Spinal cord (tissue), 10 donors: ENCODE measurements around the gene TMIGD2. TPM values are rescaled to one million over a fixed set of nuclear protein-coding genes. Genes with fewer than 3 reads are reported as not detected.
"Not testable (repeated sequence)": the region's sequence is repeated elsewhere in the genome, so short reads cannot be mapped to it uniquely, and the experiment has no call there.

Experiments used
- DNase-seq, 6 donors: peaks; one replicate each; pipeline versions ENCODE4 v3.0.0 to v3.0.0-alpha.2; 2013 to 2015; ENCODE audit warnings: low spot score in 6 of 6, low read depth in 4 of 6
- H3K27ac ChIP-seq: one replicate; pipeline ENCODE4 v1.5.1; 2013; ENCODE audit warnings: low read depth, low read length, control low read depth
- H3K27me3 ChIP-seq: one replicate; pipeline ENCODE4 v1.6.1; 2013; ENCODE audit warnings: low read length; ENCODE audit not compliant: control insufficient read depth, insufficient read depth
- H3K36me3 ChIP-seq: one replicate; pipeline ENCODE4 v1.6.1; 2013; ENCODE audit warnings: low read length; ENCODE audit not compliant: control insufficient read depth, insufficient read depth
- H3K4me1 ChIP-seq: one replicate; pipeline ENCODE4 v1.6.1; 2013; ENCODE audit warnings: low read length; ENCODE audit not compliant: control insufficient read depth, insufficient read depth
- H3K4me3 ChIP-seq: one replicate; pipeline ENCODE4 v1.5.1; 2013; ENCODE audit warnings: low read depth, low read length, control low read depth
- H3K9me3 ChIP-seq: one replicate; pipeline ENCODE4 v1.6.1; 2013; ENCODE audit warnings: low read length; ENCODE audit not compliant: control insufficient read depth, insufficient read depth
- WGBS: methylation state at CpG from one replicate; pipeline ENCODE4 v1.1.5; 2013; ENCODE audit warnings: missing lambda C conversion rate; ENCODE audit not compliant: insufficient coverage; 5-methylcytosine and 5-hydroxymethylcytosine counted together
- polyA plus RNA-seq, 2 donors: library from polyadenylated mRNA; unstranded; fragments of 120-200 nt; gene quantifications; one replicate each; pipeline ENCODE4 v1.2.1, GENCODE V29; 2013; ENCODE audit not compliant: insufficient read length in 2 of 2
- total RNA-seq, 2 donors: library from RNA; depleted of rRNA in 1 of 2; stranded (reverse); fragments of 120-200 nt in 1 of 2; fragments of >200 nt in 1 of 2; gene quantifications; one replicate each; pipeline versions ENCODE4 v1.2.3 to v1.2.4, GENCODE V29; 2013 to 2014
- donor health status: healthy.

The TMIGD2 gene
- total and polyA plus RNA-seq, 4 donors = 0.79 to 1.6 (median 1.0) TPM

- Histone ChIP-seq H3K4me1 (peaks cover 13% of the 10 kb centered on the region), H3K4me3 (peak within 1 kb of the TSS; percentile 91), H3K27me3 (no peaks in the 10 kb centered on the region), H3K9me3 (no peaks in the 10 kb centered on the region), H3K27ac (peak within 1 kb of the TSS; percentile 96), H3K36me3 (peaks cover 37% of the 10 kb centered on the region)
- DNase-seq = peak; percentile 97 to 100 (median 99)
- 0% methylated on average over 24 of the region's 45 CpGs for WGBS
Measured at GRCh38 chr19:4246767-4247593, 55.2 kb downstream of the TMIGD2 start, which contains the start of gene YJU2. YJU2 (plus strand) TSS chr19:4247080; CDS start chr19:4247147, 67 bp downstream.

DNA sequence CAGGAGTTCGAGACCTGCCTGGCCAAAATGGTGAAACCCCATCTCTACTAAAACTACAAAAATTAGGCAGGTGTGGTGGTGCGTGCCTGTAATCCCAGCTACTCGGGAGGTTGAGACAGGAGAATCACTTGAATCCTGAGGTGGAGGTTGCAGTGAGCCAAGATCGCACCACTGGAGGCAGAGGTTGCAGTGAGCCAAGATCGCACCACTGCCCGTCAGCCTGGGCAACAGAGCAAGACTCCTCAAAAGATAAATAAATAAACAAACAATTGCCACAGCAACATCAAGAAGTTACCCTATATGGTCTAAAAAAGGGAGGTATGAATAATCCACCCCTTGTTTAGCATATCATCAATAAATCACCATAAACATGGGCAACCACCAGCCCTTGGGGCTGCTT lies 56.3 kb downstream of the TMIGD2 start:
- H3K27ac ChIP-seq, H3K9me3 ChIP-seq, DNase-seq, H3K27me3 ChIP-seq, H3K4me3 ChIP-seq: not testable (repeated sequence)
- Histone ChIP-seq H3K36me3 (peaks cover 27% of the 10 kb centered on the region), H3K4me1 (peaks cover 13% of the 10 kb centered on the region)
- WGBS = 100% methylated on average over 3 of the region's 6 CpGs

Other genes with a start within 250 kb of the TMIGD2 start
- gene ZBTB7A, start 235.5 kb downstream of the TMIGD2 start, total RNA-seq = 1 to 10 TPM; 6.6 to 6.9 TPM
- gene ZBTB7A, start 235.5 kb downstream of the TMIGD2 start, polyA plus RNA-seq = 10 to 100 TPM; 12.7 to 14.6 TPM
- gene MAP2K2, start 178.3 kb downstream of the TMIGD2 start, total RNA-seq = 100 to 1,000 TPM in 1 of 2 donors, 10 to 100 TPM in 1; 72.6 to 121 TPM
- gene MAP2K2, start 178.3 kb downstream of the TMIGD2 start, polyA plus RNA-seq = 100 to 1,000 TPM; 183 to 188 TPM
- gene CREB3L3, start 148.8 kb downstream of the TMIGD2 start, total RNA-seq = not detected
- under 1 TPM; 0.44 to 0.48 TPM for gene CREB3L3, start 148.8 kb downstream of the TMIGD2 start, polyA plus RNA-seq
- gene SIRT6, start 119.8 kb downstream of the TMIGD2 start, total RNA-seq = 1 to 10 TPM; 8.1 to 9.1 TPM
- gene SIRT6, start 119.8 kb downstream of the TMIGD2 start, polyA plus RNA-seq = 10 to 100 TPM; 39.8 to 45.4 TPM
- 1 to 10 TPM; 2.8 to 3.1 TPM for gene ANKRD24, start 119.7 kb downstream of the TMIGD2 start, total RNA-seq
- gene ANKRD24, start 119.7 kb downstream of the TMIGD2 start, polyA plus RNA-seq = 10 to 100 TPM; 10.4 to 13.7 TPM
- gene EBI3, start 72.9 kb downstream of the TMIGD2 start, total RNA-seq = under 1 TPM; 0.69 to 0.77 TPM
- gene EBI3, start 72.9 kb downstream of the TMIGD2 start, polyA plus RNA-seq = 1 to 10 TPM in 1 of 2 donors, under 1 TPM in 1; 0.89 to 1.6 TPM
- gene YJU2, start 55.3 kb downstream of the TMIGD2 start, total RNA-seq = 10 to 100 TPM; 12.5 to 25.2 TPM
- 10 to 100 TPM; 26.6 to 27.0 TPM for gene YJU2, start 55.3 kb downstream of the TMIGD2 start, polyA plus RNA-seq
- 10 to 100 TPM in 1 of 2 donors, 1 to 10 TPM in 1; 6.7 to 10.4 TPM for gene SHD, start 23.1 kb downstream of the TMIGD2 start, total RNA-seq
- 10 to 100 TPM; 68.4 to 77.1 TPM for gene SHD, start 23.1 kb downstream of the TMIGD2 start, polyA plus RNA-seq
- 10 to 100 TPM; 15.9 to 34.4 TPM for gene FSD1, start 2.2 kb upstream of the TMIGD2 start, total RNA-seq
- 100 to 1,000 TPM; 107 to 118 TPM for gene FSD1, start 2.2 kb upstream of the TMIGD2 start, polyA plus RNA-seq
- gene STAP2, start 36.4 kb upstream of the TMIGD2 start, total RNA-seq = 10 to 100 TPM in 1 of 2 donors, 1 to 10 TPM in 1; 3.2 to 21.9 TPM
- 1 to 10 TPM; 5.2 to 8.5 TPM for gene STAP2, start 36.4 kb upstream of the TMIGD2 start, polyA plus RNA-seq
- gene MPND, start 41.2 kb upstream of the TMIGD2 start, total RNA-seq = 10 to 100 TPM; 10.8 to 13.0 TPM
- 10 to 100 TPM; 42.6 to 47.4 TPM for gene MPND, start 41.2 kb upstream of the TMIGD2 start, polyA plus RNA-seq
- gene SH3GL1, start 98.2 kb upstream of the TMIGD2 start, total RNA-seq = 10 to 100 TPM; 14.3 to 44.1 TPM
- gene SH3GL1, start 98.2 kb upstream of the TMIGD2 start, polyA plus RNA-seq = 100 to 1,000 TPM; 104 to 105 TPM
- 1 to 10 TPM; 6.2 to 9.3 TPM for gene CHAF1A, start 100.3 kb upstream of the TMIGD2 start, total RNA-seq
- gene CHAF1A, start 100.3 kb upstream of the TMIGD2 start, polyA plus RNA-seq = 10 to 100 TPM; 14.2 to 16.9 TPM
- gene UBXN6, start 155.4 kb upstream of the TMIGD2 start, total RNA-seq = 10 to 100 TPM; 56.2 to 89.6 TPM
- 100 to 1,000 TPM; 124 to 139 TPM for gene UBXN6, start 155.4 kb upstream of the TMIGD2 start, polyA plus RNA-seq
- 10 to 100 TPM; 23.5 to 45.3 TPM for gene HDGFL2, start 169.9 kb upstream of the TMIGD2 start, total RNA-seq
- gene HDGFL2, start 169.9 kb upstream of the TMIGD2 start, polyA plus RNA-seq = 10 to 100 TPM; 83.5 to 91.2 TPM
- gene PLIN4, start 216.1 kb upstream of the TMIGD2 start, total RNA-seq = under 1 TPM; 0.30 to 0.50 TPM
- 1 to 10 TPM; 2.3 to 3.2 TPM for gene PLIN4, start 216.1 kb upstream of the TMIGD2 start, polyA plus RNA-seq
- gene PLIN5, start 232.8 kb upstream of the TMIGD2 start, total RNA-seq = 1 to 10 TPM; 2.8 to 4.0 TPM
- 10 to 100 TPM; 14.7 to 18.5 TPM for gene PLIN5, start 232.8 kb upstream of the TMIGD2 start, polyA plus RNA-seq
- 1 to 10 TPM in 1 of 2 donors, under 1 TPM in 1; 0.39 to 1.3 TPM for gene LRG1, start 237.6 kb upstream of the TMIGD2 start, total RNA-seq
- under 1 TPM; 0.36 to 0.54 TPM for gene LRG1, start 237.6 kb upstream of the TMIGD2 start, polyA plus RNA-seq